Mucosa of descending colon (tissue), 3 donors: ENCODE data around the gene SLC3A2. TPM values are rescaled to one million over a fixed set of nuclear protein-coding genes. Genes with fewer than 3 reads are reported as not detected.
"Not testable (repeated sequence)": the region's sequence is repeated elsewhere in the genome, so short reads cannot be mapped to it uniquely, and the experiment has no call there.

Experiments used
- ATAC-seq: fragments of 200-7000 bp; cut with Tn5 transposase; one replicate; pipeline ENCODE4 v1.9.1; 2020; ENCODE audit warnings: mild to moderate bottlenecking, moderate library complexity
- DNase-seq, 3 donors: peaks; one replicate each; pipeline ENCODE4 v3.0.0-alpha.2; 2020
- H3K36me3 ChIP-seq: fragments of 200-600 bp; one replicate; pipeline ENCODE4 v1.8.0; 2021; ENCODE audit warnings: low read depth, mild to moderate bottlenecking
- H3K4me1 ChIP-seq: fragments of 200-600 bp; one replicate; pipeline ENCODE4 v1.8.0; 2021; ENCODE audit warnings: low read depth, mild to moderate bottlenecking
- H3K4me3 ChIP-seq: fragments of 200-600 bp; one replicate; pipeline ENCODE4 v1.8.0; 2021; ENCODE audit warnings: mild to moderate bottlenecking
- H3K9me3 ChIP-seq: fragments of 200-600 bp; one replicate; pipeline ENCODE4 v1.8.0; 2021; ENCODE audit warnings: mild to moderate bottlenecking
- intact Hi-C, 2 donors: fragments of 100-400 bp; cut with DNase I in 1 of 2; cut with micrococcal nuclease in 1 of 2; formaldehyde crosslinking; loops; one replicate each; pipeline versions ENCODE4 v1.11.0 to v1.11.1; 2022; cut with DNase I, micrococcal nuclease
- total RNA-seq, 3 donors: library from RNA; stranded (reverse); fragmentation: NEBNext Ultra II Directional in 2 of 3; extraction: Animal tissue kit (Norgen Biotek cat#: 25700) in 2 of 3; gene quantifications; one replicate each; pipeline versions ENCODE4 v1.2.1 to v1.2.4, GENCODE V29; 2021 to 2023
- TF ChIP-seq, protein P1 (sequence below): fragments of 200-600 bp; IDR thresholded peaks from one replicate; pipeline ENCODE4 v1.8.0; 2022; ENCODE audit warnings: antibody characterized with exemption, mild to moderate bottlenecking
- donor health status: DM: no; HTN: no; CAD: no; lungs with moderate emphysema.
- donor health status: DM: no; HTN: no; CAD: no.
- donor health status: DM: no; HTN: yes; CAD: no.

The SLC3A2 gene
- total RNA-seq, 3 donors from 2014 or later: 116 to 127 (median 124) TPM

DNA sequence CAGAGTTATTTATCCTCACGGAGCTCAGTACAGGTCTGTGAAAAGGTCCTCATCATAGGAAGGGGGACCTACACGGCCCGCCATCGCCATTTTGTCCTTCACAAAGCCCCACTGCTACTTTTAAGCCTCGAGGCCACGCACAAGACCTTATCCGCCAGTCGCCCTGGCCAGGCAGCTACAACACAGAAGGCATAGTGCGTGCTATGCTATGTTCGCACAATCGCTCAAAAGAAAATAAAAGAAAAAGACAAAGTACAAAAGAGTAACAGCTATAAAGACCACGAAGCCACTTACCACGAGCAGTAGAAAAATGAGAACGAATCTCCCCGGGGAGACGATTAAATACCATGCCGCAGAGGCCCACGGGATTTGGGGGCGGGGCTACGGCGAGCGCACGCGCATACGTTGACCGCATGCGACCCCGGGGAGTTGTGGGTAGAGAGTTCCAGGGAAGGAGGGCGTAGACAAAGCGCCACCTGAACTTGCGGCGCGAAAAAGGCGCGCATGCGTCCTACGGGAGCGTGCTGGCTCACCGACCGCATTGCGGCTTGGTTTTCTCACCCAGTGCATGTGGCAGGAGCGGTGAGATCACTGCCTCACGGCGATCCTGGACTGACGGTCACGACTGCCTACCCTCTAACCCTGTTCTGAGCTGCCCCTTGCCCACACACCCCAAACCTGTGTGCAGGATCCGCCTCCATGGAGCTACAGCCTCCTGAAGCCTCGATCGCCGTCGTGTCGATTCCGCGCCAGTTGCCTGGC, 24.9 kb upstream of the SLC3A2 start:
- ATAC-seq: peak; percentile 98
- H3K4me1 ChIP-seq: peaks cover 27% of the 10 kb centered on the region

DNA sequence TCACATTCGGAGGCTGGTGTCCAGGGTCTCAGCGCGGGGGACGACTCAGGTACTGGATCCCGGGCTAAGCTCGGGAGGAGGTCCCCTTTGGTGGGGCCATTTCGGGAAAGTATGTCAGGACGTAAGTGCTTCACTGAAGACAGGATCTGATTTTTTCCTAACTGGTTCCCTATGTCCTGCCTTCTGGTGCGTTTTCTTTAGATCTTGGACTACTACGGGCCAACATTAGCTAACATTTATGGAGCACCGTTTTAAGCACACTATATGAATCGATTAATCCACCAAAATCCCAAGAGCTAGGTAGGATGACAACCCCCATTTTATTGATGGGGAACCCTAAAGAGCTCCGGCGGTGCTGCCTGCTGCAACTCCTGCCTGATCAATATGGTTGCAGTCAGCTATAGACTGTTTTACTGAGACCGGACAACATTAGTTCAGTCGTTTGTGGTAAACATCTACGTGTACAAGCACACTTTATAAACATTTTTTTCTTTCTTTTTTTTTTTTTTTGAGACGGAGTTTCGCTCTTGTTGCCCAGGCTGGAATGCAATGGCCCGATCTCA, 24.3 kb upstream of the SLC3A2 start:
- TF ChIP-seq, protein P1, sequence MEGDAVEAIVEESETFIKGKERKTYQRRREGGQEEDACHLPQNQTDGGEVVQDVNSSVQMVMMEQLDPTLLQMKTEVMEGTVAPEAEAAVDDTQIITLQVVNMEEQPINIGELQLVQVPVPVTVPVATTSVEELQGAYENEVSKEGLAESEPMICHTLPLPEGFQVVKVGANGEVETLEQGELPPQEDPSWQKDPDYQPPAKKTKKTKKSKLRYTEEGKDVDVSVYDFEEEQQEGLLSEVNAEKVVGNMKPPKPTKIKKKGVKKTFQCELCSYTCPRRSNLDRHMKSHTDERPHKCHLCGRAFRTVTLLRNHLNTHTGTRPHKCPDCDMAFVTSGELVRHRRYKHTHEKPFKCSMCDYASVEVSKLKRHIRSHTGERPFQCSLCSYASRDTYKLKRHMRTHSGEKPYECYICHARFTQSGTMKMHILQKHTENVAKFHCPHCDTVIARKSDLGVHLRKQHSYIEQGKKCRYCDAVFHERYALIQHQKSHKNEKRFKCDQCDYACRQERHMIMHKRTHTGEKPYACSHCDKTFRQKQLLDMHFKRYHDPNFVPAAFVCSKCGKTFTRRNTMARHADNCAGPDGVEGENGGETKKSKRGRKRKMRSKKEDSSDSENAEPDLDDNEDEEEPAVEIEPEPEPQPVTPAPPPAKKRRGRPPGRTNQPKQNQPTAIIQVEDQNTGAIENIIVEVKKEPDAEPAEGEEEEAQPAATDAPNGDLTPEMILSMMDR: no peak
- Histone ChIP-seq H3K9me3 (no peaks in the 10 kb centered on the region), H3K4me3 (peak overlapping the region; percentile 74), H3K36me3 (peaks cover 12% of the 10 kb centered on the region), H3K4me1 (peaks cover 27% of the 10 kb centered on the region)
- intact Hi-C loops: no loop called here
- ATAC-seq: peak; percentile 18
- no peak for DNase-seq

More for the DNA sequence above, 24.9 kb upstream of the SLC3A2 start:
- Histone ChIP-seq H3K9me3 (no peaks in the 10 kb centered on the region), H3K4me3 (peak overlapping the region; percentile 74), H3K36me3 (peaks cover 12% of the 10 kb centered on the region)
- intact Hi-C loops: no loop called here
- peak; percentile 96 to 98 (median 98) for DNase-seq
- TF ChIP-seq, protein P1: no peak

DNA sequence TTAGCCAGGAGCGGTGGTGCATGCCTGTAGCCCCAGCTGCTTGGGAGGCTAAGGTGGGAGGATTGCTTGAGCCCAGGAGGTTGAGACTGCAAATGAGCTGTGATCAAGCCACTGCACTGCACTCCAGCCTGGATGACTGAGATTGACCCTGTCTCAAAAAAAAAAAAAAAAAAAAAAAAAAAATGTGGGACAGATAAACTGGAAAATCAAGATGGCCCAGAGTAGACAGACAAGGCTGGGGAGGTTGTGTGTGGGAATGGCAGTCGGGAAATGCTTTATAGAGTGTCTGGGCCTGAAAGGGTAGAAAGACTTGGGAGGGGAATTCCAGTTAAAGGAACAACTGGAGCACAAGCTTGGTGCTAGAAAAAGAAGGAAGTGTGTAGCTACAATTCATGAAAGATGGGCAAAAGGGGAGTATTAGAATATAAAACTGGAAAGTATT, 23.1 kb upstream of the SLC3A2 start:
- DNase-seq: no peak
- Histone ChIP-seq H3K4me3 (no peak overlapping the region), H3K36me3 (peaks cover 10% of the 10 kb centered on the region), H3K4me1 (peaks cover 27% of the 10 kb centered on the region), H3K9me3 (no peaks in the 10 kb centered on the region)
- TF ChIP-seq, protein P1: no peak
- intact Hi-C loops: no loop called here
- ATAC-seq: no peak

DNA sequence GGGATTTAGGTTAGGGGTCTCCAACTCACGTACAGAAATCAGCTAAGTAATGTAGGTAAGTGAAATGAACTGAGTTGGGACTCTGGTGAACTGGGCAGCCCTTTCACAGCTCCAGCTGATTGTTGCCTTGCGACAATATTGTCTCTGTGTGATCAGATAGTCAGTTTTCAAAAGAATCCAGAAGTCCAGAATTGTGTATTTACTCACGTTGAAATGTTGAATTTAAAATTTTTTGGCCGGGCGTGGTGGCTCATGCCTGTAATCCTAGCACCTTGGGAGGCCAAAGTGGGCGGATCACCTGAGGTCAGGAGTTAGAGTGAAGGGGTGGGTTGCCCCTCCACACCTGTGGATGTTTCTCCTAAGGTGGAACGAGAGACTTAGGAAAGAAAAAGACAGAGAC, 22.5 kb upstream of the SLC3A2 start:
- DNase-seq (no peak), ATAC-seq (no peak)
- H3K4me3 ChIP-seq: no peak overlapping the region
- peaks cover 27% of the 10 kb centered on the region for H3K4me1 ChIP-seq
- peaks cover 3% of the 10 kb centered on the region for H3K36me3 ChIP-seq
- no peaks in the 10 kb centered on the region for H3K9me3 ChIP-seq
- TF ChIP-seq, protein P1: no peak
- intact Hi-C loops: no loop called here

DNA sequence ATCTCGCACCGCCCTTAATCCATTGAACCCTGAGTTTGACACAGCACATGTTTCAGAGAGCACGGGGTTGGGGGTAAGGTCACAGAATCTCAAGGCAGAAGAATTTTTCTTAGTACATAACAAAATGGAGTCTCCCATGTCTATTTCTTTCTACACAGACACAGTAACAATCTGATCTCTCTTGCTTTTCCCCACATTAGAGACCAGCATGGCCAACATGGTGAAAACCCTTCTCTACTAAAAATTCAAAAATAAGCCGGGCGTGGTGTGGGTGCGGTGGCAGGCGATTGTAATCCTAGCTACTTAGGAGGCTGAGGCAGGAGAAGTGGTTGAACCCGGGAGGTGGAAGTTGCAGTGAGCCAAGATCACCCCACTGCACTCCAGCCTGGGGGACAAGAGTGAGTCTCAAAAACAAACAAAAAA, 21.4 kb upstream of the SLC3A2 start:
- peaks cover 16% of the 10 kb centered on the region for H3K4me1 ChIP-seq
- DNase-seq, intact Hi-C loops, H3K9me3 ChIP-seq, ATAC-seq, H3K36me3 ChIP-seq, H3K4me3 ChIP-seq: not testable (repeated sequence)
